HFFc6 (cell line): ENCODE measurements around the gene EIPR1. TPM values are rescaled to one million over a fixed set of nuclear protein-coding genes. Genes with fewer than 3 reads are reported as not detected.

Experiments
- DNase-seq: peaks from one replicate; pipeline ENCODE4 v3.0.0-alpha.2; 2018
- H3K27ac Mint-ChIP-seq: 2 replicates; pipeline ENCODE4 v1.8.0; 2020; ENCODE audit warnings: mild to moderate bottlenecking, mixed read lengths
- H3K27me3 Mint-ChIP-seq: 2 replicates; pipeline ENCODE4 v1.8.0; 2021; ENCODE audit warnings: mild to moderate bottlenecking, moderate library complexity, mixed read lengths; ENCODE audit not compliant: insufficient read depth
- H3K36me3 Mint-ChIP-seq: 2 replicates; pipeline ENCODE4 v1.8.0; 2021; ENCODE audit warnings: low read depth, mixed read lengths
- H3K4me1 Mint-ChIP-seq: 2 replicates; pipeline ENCODE4 v1.8.0; 2020; ENCODE audit warnings: low read depth, mixed read lengths
- H3K4me3 Mint-ChIP-seq: 2 replicates; pipeline ENCODE4 v1.8.0; 2020; ENCODE audit warnings: mild to moderate bottlenecking, moderate library complexity, mixed read lengths
- H3K9me3 Mint-ChIP-seq: 2 replicates; pipeline ENCODE4 v1.8.0; 2020; ENCODE audit warnings: mild to moderate bottlenecking, mixed read lengths
- CTCF ChIP-seq: fragments of 200-600 bp; sonication (generic); IDR thresholded peaks from 2 replicates; pipeline ENCODE4 v1.5.0; 2021; ENCODE audit warnings: antibody characterized with exemption, mild to moderate bottlenecking
- total RNA-seq, 6 experiments: library from RNA; stranded (reverse); fragmentation: NEBNext Ultra II Directional; extraction: Animal tissue kit (Norgen Biotek cat#: 25700); gene quantifications; 2 replicates in 1 of 6; 3 replicates in 5 of 6; pipeline ENCODE4 v1.2.3, GENCODE V29; 2021

The EIPR1 gene
- total RNA-seq, 6 experiments from 2014 or later: 26.6 to 30.9 (median 28.8) TPM

GRCh38 chr2:3151153-3151918, 226.3 kb downstream of the EIPR1 start:
- Mint-ChIP-seq H3K27ac (no peak overlapping the region), H3K36me3 (no peaks in the 10 kb centered on the region), H3K27me3 (no peaks in the 10 kb centered on the region; the same call in 1 of the 2 replicates), H3K4me1 (no peaks in the 10 kb centered on the region), H3K9me3 (no peaks in the 10 kb centered on the region), H3K4me3 (no peak overlapping the region)
- TF ChIP-seq CTCF: no peak
- DNase-seq: no peak

GRCh38 chr2:3149441-3150217, 228.0 kb downstream of the EIPR1 start:
- TF ChIP-seq CTCF: no peak
- H3K27ac Mint-ChIP-seq: no peak overlapping the region

DNA sequence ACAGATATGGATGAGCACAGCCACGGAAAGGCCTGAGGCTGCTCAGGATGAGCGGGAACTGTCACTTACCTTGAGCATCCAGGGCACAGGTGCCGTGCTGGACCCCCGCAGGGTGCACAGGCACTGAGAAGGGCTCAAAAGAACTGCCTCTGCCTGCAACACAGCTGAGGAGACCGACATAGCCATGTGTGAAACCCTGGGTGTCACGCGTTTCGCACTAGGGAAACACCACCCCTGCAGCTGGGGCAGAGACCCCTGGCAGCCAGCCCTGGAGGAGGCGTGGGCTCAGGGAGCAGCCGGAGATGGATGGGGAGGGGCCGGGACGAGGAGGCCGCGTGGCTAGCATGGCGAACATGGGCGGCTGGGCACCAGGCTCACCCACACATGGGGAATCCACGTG, 228.9 kb downstream of the EIPR1 start:
- no peak overlapping the region for H3K27ac Mint-ChIP-seq
- no peak overlapping the region for H3K4me3 Mint-ChIP-seq
- H3K27me3 Mint-ChIP-seq: no peaks in the 10 kb centered on the region; the same call in 1 of the 2 replicates
- DNase-seq: no peak
- TF ChIP-seq CTCF: no peak
- H3K9me3 Mint-ChIP-seq: no peaks in the 10 kb centered on the region
- no peaks in the 10 kb centered on the region for H3K36me3 Mint-ChIP-seq
- H3K4me1 Mint-ChIP-seq: no peaks in the 10 kb centered on the region

More at GRCh38 chr2:3149441-3150217, 228.0 kb downstream of the EIPR1 start:
- Mint-ChIP-seq H3K4me1 (no peaks in the 10 kb centered on the region), H3K9me3 (no peaks in the 10 kb centered on the region), H3K36me3 (no peaks in the 10 kb centered on the region), H3K27me3 (no peaks in the 10 kb centered on the region; the same call in 1 of the 2 replicates), H3K4me3 (no peak overlapping the region)
- no peak for DNase-seq

DNA sequence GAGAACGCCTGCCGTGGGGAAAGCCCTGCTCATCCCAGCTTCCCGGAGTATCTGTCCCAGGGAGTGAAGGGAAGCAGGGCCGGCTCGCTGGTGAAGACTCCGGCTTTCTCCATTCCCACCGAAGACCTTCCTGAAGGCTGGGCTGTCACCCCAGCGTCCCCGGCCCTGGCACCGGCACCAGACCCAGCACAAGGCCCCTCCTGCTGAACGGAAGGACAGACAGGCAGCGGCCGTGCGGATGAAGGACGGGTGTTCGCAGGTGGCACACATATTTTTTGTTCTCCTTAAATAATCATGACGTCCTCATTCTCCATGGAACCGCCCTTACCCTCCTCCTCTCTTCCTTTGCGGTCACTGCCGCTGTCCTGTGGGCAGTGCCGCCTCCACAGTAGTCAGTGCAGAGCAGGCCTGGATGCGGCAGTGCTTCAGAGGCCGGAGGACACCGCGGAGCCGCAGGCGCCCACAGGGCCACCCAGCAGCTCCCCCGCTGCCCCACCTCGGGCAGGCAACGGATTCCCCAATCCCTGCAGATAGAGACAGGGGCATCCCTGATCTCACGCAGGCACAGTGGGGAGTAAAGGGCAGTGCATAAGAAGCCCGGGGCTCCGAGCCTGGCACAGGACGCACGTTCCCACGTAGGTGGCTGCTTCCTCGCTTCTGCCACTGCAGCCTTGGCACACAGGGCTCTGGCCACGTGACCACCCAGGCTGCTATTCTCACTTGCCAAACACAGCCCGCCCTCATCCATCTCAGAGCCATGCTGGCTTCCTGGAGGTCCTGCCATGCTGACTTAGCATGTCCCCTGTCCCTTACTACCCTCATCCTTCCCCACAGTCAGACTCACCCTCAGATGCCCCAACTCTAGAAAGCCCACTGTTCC, 229.7 kb downstream of the EIPR1 start:
- Mint-ChIP-seq H3K27me3 (no peaks in the 10 kb centered on the region; the same call in 1 of the 2 replicates), H3K27ac (no peak overlapping the region), H3K36me3 (no peaks in the 10 kb centered on the region), H3K4me3 (no peak overlapping the region), H3K9me3 (no peaks in the 10 kb centered on the region), H3K4me1 (no peaks in the 10 kb centered on the region)
- no peak for TF ChIP-seq CTCF
- DNase-seq: no peak
